Endothelial cell of umbilical vein (primary cell): ENCODE results near the gene IMPDH2. TPM values are rescaled to one million over a fixed set of nuclear protein-coding genes. Genes with fewer than 3 reads are reported as not detected.

Experiments
- BruUV-seq: library from RNA; stranded (reverse); fragments of 400-500 nt; replicated peaks from 2 replicates; lab custom pipeline; 2021; lab: Mats Ljungman, UMichigan
- CTCF ChIA-PET: fragments of 300-600, 350-600 bp; sonication (Branson Sonifier 250); formaldehyde crosslinking; loops from one replicate; lab custom pipeline; 2021; ENCODE audit warnings: antibody characterized with exemption, inconsistent platforms; lab: Charles Lee
- POLR2A ChIA-PET: fragments of 300-600, 350-600 bp; sonication (Branson Sonifier 250); formaldehyde crosslinking; loops from one replicate; lab custom pipeline; 2021; ENCODE audit warnings: antibody characterized with exemption, inconsistent platforms; lab: Charles Lee
- DNase-seq: peaks from one replicate; pipeline ENCODE4 v3.0.0-alpha.2; 2011; ENCODE audit warnings: low read depth, low spot score
- FAIRE-seq: peaks from 2 replicates; lab custom pipeline; 2011; peaks lifted over from hg19 to GRCh38; lab: Jason Lieb, UNC
- H2AFZ ChIP-seq: 2 replicates; pipeline ENCODE4 v1.6.0; 2012; ENCODE audit warnings: low read depth, low read length, control low read depth, inconsistent platforms
- H3K27ac ChIP-seq: 2 replicates; pipeline ENCODE4 v1.5.1; 2011; ENCODE audit warnings: low read depth, mild to moderate bottlenecking, control low read depth, low read length, moderate library complexity; ENCODE audit not compliant: insufficient read depth
- H3K27me3 ChIP-seq, 2 experiments: 2 replicates each; pipeline versions ENCODE4 v1.6.0 to v1.6.1; 2011; ENCODE audit warnings: low read length in 2 of 2, mixed read lengths in 1 of 2; ENCODE audit not compliant: control insufficient read depth in 2 of 2, insufficient read depth in 2 of 2
- H3K36me3 ChIP-seq, 2 experiments: 2 replicates in 1 of 2; 3 replicates in 1 of 2; pipeline ENCODE4 v1.5.1; 2011; ENCODE audit warnings: low read length in 2 of 2, mild to moderate bottlenecking in 1 of 2, moderate library complexity in 1 of 2; ENCODE audit not compliant: control insufficient read depth in 2 of 2, insufficient read depth in 2 of 2; ENCODE audit errors: extremely low read depth in 1 of 2
- H3K4me1 ChIP-seq: 3 replicates; pipeline ENCODE4 v1.5.1; 2011; ENCODE audit warnings: mild to moderate bottlenecking, low read length; ENCODE audit not compliant: control insufficient read depth, insufficient read depth; ENCODE audit errors: extremely low read depth
- H3K4me2 ChIP-seq: 2 replicates; pipeline ENCODE4 v1.6.1; 2011; ENCODE audit warnings: low read length, control low read depth, mixed read lengths; ENCODE audit not compliant: insufficient read depth
- H3K4me3 ChIP-seq, 3 experiments: fragments of 200-600 bp in 1 of 3; sonication (generic), shearing (Covaris generic) in 1 of 3; replicated peaks in 1 of 3; 2 replicates each; pipeline ENCODE4 v1.5.1; 2011 to 2016; ENCODE audit warnings: control low read depth in 3 of 3, low read length in 3 of 3, mild to moderate bottlenecking in 2 of 3, inconsistent platforms in 1 of 3, low read depth in 1 of 3, moderate library complexity in 1 of 3; ENCODE audit not compliant: insufficient read depth in 1 of 3
- H3K79me2 ChIP-seq: 2 replicates; pipeline ENCODE4 v1.6.0; 2012; ENCODE audit warnings: low read length, inconsistent platforms; ENCODE audit not compliant: control insufficient read depth, insufficient read depth
- H3K9ac ChIP-seq: replicated peaks from 2 replicates; pipeline ENCODE3; 2011; ENCODE audit warnings: low read length, control low read depth; ENCODE audit not compliant: insufficient read depth; ENCODE audit errors: extremely low read depth
- H3K9me1 ChIP-seq: replicated peaks from 3 replicates; pipeline ENCODE4 v1.6.0; 2011; ENCODE audit warnings: mild to moderate bottlenecking, low read length; ENCODE audit not compliant: control insufficient read depth, insufficient read depth; ENCODE audit errors: extremely low read depth
- H3K9me3 ChIP-seq: replicated peaks from 2 replicates; pipeline ENCODE4 v1.5.1; 2012; ENCODE audit warnings: low read length, inconsistent platforms; ENCODE audit not compliant: control insufficient read depth, insufficient read depth
- H4K20me1 ChIP-seq: replicated peaks from 2 replicates; pipeline ENCODE3; 2011; ENCODE audit warnings: mild to moderate bottlenecking, low read length; ENCODE audit not compliant: control insufficient read depth, insufficient read depth; ENCODE audit errors: extremely low read depth
- CTCF ChIP-seq, 2 donors: IDR thresholded peaks; 1 replicate in 1 of 2; 2 replicates in 1 of 2; pipeline ENCODE4 v1.5.1; 2011; ENCODE audit warnings: low read length in 2 of 2, mild to moderate bottlenecking in 2 of 2, moderate library complexity in 2 of 2, control low read depth in 1 of 2, inconsistent platforms in 1 of 2, low read depth in 1 of 2; ENCODE audit not compliant: insufficient read depth in 1 of 2; ENCODE audit errors: extremely low read depth in 1 of 2
- GATA2 ChIP-seq: IDR thresholded peaks from 2 replicates; pipeline ENCODE4 v1.7.0; 2011; ENCODE audit warnings: low read depth, mild to moderate bottlenecking, moderate library complexity, mixed read lengths, low read length; ENCODE audit not compliant: insufficient read length, insufficient read depth
- MYC ChIP-seq: IDR thresholded peaks from one replicate; pipeline ENCODE4 v1.6.1; 2011; ENCODE audit warnings: mild to moderate bottlenecking, low read depth, low read length
- dilution Hi-C: fragments of 300-500 bp; cut with MboI; formaldehyde crosslinking; loops from one replicate; pipeline ENCODE4 v1.15.0; 2019; ENCODE audit warnings: low sequenced_read_pairs; ENCODE audit not compliant: extremely low pct_ligation_motif_present
- intact Hi-C: fragments of 100-400 bp; cut with micrococcal nuclease; formaldehyde crosslinking; loops from one replicate; pipeline ENCODE4 v1.10.0; 2022
- polyA plus RNA-seq, 4 experiments: library from polyadenylated mRNA; depleted of rRNA in 3 of 4; stranded (reverse) in 3 of 4; unstranded in 1 of 4; fragments of >200 nt; gene quantifications; 2 replicates each; pipeline versions ENCODE4 v1.2.1 to v1.2.3, GENCODE V29; 2011 to 2012; ENCODE audit warnings: missing spikeins in 1 of 4
- total RNA-seq: library from RNA; stranded (reverse); gene quantifications from 2 replicates; pipeline ENCODE4 v1.2.3, GENCODE V29; 2021

Gene IMPDH2
- total and polyA plus RNA-seq, 2 donors (not counting 3 experiments of a cell fraction or from before 2014, with no cell fraction given), result 167 to 189 TPM

GRCh38 chr3:49015072-49015471, 14.1 kb downstream of the IMPDH2 start:
- DNase-seq (no peak), FAIRE-seq (no peak)
- H3K27me3 ChIP-seq, result no peaks in the 10 kb centered on the region
- H3K9me3 ChIP-seq, result no peaks in the 10 kb centered on the region
- H3K4me2 ChIP-seq, result no peak overlapping the region
- no peak overlapping the region for H3K4me3 ChIP-seq
- H3K36me3 ChIP-seq, result peaks cover 5 to 51% of the 10 kb centered on the region in 2 experiments
- H3K4me1 ChIP-seq, result peaks cover 18% of the 10 kb centered on the region
- no peak for TF ChIP-seq GATA2
- TF ChIP-seq MYC, result no peak
- no peak for TF ChIP-seq CTCF (IDR thresholded peaks at IDR 0.05; ENCODE audit: extremely low read depth in 1 of 2, insufficient read depth in 1 of 2, low read depth in 1 of 2, low read length in 2 of 2)
- H4K20me1 ChIP-seq, result no peaks in the 10 kb centered on the region
- H3K9ac ChIP-seq, result no peak overlapping the region
- no TSS peak for BruUV-seq
- H3K27ac ChIP-seq, result no peak overlapping the region
- H2AFZ ChIP-seq, result no peak overlapping the region
- H3K9me1 ChIP-seq, result no peaks in the 10 kb centered on the region
- intact Hi-C loops, result no loop called here
- CTCF ChIA-PET, result interaction anchor here (12.8 kb wide), 1 partner anchor 27 kb away, joined by 254 read pairs; the partner anchor contains the start of gene P4HTM
- POLR2A ChIA-PET, result interaction anchor here (4.2 kb wide), 1 partner anchor 7 kb away, joined by 17 read pairs; the partner anchor contains the start of gene WDR6
- peaks cover 23% of the 10 kb centered on the region for H3K79me2 ChIP-seq
- dilution Hi-C loops, result no loop called here
